Amniotic stem cell (primary cell): Measurements from ENCODE around the gene CYCS.
"Not testable (repeated sequence)": the region's sequence is repeated elsewhere in the genome, so short reads cannot be mapped to it uniquely, and the experiment has no call there.

Source experiments
- DNase-seq: peaks from one replicate; lab custom pipeline; 2025; lab: John Stamatoyannopoulos, UW

Gene CYCS

DNA sequence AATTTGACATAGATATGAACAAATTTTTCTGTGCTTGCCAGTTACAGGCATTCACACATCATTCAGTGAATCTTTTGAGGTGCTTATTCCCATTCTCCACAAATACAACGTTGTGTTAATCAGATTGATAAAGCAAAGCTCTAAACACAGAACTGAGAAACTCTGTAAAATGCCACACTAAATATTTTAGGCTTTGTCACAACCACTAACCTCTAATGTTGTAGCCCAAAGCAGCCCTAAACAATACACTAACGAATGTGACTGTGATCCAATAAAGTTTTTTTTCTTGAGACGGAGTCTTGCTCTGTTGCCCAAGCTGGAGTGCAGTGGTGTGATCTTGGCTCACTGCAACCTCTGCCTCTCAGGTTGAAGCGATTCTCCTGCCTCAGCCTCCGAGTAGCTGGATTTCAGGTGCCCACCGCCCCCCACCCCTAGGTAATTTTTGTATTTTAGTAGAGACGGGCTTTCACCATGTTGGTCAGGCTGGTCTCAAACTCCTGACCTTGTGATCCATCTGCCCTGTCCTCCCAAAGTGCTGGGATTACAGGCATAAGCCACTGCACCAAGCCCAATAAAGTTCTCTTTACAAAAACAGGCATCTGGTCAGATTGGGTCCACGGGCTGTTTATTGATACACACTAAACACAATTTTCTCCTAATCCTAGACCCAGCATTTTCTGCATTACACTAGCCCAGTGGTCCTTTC lies 6.9 kb downstream of the CYCS start:
- no peak for DNase-seq

DNA sequence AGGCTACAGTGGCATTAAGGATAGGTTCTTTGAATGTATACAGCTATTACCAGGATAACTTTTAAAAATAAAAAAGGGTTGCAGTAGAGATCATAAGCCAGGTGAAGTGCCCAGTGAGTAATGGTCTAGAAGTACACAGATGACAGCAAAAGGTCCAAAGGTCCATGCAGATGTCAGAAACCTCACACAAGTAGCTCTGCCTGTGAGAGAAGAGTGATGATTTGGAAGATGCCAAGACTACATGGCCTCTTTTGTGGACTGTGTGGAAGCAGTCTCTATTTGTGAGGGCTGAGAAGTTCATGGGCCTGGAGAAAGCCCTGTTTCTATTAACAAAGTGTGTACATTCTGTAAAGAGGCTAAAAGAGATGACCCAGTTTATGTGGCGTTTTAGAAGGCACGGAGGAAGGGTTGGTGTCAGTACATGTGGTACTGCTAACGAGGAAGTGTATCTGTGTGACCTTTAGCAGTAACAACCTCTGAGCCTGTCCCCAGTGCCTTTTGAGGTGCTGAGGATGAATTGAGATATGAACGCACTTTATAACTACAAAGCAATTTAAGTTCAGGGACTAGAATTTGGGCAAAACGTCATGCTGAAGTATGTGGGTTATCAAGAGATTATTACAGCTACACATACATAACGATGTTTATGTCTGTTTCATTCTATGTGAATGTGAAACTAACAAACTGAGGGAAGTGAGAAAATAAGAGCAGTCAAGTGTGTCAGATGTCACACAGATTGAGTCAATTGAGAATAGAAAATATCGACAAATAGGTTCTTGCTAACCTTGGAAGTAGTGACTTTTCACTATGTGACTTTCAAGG lies 7.6 kb downstream of the CYCS start:
- DNase-seq: no peak

DNA sequence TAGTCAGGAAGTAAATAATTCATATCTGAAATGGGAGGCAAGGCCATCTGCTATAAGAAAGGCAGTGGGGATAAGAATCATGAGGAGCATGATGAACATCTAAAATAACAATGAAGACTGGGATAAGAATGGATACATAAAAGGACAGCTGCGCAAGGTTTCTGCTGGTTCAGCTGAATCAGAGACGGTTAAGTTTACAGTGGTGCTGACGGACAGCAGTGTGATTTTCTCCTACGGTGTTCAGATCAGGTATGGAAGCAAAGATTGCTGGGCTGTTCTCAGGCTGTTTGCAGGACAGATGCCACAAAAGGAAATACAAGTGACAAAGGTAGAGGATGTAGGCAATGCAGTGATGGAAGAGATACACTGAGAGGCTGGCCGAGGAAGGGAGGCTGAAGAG lies 8.4 kb downstream of the CYCS start:
- DNase-seq: no peak

DNA sequence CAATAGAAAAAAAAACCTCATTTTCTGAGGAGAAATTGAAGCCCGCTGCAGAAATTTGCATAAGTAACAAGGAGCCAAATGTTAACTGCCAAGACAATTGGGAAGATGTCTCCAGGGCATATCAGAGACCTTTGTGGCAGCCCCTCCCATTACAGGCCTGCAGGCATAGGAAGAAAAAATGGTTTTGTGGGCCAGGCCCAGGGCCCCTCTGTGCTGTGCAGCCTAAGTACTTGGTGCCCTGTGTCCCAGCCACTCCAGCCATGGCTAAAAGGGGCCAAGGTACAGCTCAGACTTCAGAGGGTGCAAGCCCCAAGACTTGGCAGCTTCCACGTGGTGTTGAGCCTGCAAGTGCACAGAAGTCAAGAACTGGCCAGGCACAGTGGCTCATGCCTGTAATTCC lies 14.5 kb downstream of the CYCS start:
- DNase-seq: not testable (repeated sequence)

DNA sequence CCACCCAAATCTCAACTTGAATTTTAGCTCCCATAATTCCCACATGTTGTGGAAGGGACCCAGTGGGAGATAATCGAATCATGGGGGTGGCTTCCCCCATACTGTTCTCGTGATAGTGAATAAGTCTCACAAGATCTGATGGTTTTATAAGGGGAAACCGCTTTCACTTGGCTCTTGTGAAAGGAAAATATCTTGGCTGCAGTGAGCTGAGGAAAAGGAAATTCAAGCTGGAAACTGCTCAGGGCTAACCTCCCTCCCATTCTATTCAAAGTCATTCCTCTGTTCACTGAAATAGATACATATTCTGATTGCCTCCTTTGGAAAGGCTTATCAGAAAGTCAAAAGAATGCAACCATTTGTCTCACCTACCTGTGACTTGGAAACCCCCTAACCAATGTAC lies 15.8 kb downstream of the CYCS start:
- DNase-seq: no peak

DNA sequence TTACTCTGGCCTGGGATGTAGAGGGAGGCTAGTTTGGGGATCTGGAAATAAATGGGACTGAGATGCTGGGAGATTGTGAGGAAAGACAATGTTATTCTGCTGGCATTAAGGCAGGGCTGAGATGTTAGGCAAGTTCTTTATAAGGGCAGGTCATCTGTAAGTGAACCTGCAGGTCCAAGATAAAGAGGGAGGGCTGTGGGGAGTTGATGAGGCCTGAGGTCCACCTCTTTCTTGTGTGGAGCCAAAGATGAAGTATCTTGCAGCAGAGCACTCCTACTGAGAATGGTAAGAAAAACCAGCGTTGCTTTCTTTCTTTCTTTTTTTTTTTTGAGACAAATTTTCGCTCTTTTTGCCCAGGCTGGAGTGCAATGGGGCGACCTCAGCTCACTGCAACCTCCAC lies 19.1 kb downstream of the CYCS start:
- no peak for DNase-seq

DNA sequence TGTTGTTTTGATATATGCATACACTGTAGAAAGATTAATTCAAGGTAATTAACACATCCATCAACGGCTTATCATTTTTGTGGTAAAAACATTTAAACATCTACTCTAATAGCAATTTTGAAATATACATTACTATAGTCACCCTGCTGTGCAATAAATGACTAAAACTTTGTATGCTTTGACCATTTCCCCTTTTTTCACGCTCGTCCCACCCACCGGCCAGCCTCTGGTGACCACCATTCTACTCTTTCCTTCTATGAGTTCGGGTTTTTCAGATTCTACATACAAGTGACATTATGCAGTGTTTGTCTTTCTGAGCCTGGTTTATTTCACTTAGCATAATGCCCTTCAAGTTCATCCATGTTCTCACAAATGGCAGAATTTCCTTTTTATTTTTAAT lies 21.3 kb downstream of the CYCS start:
- DNase-seq: no peak

DNA sequence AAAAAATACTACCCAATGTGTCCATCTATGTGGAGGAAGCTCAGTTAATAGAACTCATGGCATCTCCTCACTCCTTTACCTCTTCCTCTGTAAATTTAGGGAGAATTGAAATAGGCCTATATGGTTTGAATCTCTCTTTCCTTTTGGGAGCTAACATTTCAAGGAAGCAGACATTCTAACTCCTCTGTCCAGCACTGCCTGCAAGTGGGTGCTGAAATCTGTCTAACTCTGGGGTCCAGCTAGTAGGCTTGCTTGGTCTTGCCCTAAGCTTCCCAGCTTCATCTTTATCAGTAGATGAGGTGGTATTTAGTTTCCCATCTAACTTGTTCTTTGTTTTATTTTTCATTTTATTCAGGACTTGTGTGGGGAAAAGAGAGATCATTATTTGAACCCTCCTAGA lies 23.2 kb downstream of the CYCS start:
- no peak for DNase-seq

DNA sequence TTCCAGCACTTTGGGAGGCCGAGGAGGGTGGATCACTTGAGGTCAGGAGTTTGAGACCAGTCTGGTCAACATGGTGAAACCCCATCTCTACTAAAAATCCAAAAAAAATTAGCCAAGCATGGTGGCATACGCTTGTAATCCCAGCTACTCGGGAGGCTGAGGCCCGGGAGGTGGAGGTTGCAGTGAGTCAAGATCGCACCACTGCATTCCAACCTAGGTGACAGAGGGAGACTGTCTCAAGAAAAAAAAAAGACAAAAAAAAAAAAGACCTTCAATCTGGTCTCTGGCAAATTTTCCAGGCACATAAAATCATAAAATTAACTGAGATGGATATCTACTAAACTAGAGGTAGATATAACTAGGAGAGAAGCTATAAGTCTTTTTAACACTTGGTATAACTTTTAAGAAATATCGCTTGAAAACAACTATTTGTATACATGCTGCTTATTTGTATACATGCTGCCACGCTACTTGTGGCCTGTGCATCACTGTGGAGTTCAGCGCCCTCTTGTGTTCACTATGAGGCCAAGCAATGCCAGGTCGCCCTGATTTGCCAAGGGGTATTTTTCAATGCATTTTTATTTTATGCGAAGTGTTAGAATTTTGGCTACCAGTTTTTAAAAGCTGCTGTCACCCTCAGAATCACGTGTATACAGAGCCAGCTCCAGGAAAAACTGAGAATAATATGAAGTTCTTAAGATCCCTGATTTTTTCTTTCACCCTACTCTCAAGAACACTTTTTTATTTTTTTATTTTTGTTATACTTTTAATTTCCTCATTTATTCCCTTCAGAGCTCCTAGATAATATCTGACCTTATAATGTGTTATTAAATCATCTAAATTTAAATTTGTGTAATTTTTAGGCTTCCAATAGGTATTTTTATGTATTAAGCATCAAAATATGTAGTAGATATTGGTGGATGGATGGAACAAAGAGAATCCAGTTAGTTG lies 26.7 kb downstream of the CYCS start:
- DNase-seq: peak; percentile 81

DNA sequence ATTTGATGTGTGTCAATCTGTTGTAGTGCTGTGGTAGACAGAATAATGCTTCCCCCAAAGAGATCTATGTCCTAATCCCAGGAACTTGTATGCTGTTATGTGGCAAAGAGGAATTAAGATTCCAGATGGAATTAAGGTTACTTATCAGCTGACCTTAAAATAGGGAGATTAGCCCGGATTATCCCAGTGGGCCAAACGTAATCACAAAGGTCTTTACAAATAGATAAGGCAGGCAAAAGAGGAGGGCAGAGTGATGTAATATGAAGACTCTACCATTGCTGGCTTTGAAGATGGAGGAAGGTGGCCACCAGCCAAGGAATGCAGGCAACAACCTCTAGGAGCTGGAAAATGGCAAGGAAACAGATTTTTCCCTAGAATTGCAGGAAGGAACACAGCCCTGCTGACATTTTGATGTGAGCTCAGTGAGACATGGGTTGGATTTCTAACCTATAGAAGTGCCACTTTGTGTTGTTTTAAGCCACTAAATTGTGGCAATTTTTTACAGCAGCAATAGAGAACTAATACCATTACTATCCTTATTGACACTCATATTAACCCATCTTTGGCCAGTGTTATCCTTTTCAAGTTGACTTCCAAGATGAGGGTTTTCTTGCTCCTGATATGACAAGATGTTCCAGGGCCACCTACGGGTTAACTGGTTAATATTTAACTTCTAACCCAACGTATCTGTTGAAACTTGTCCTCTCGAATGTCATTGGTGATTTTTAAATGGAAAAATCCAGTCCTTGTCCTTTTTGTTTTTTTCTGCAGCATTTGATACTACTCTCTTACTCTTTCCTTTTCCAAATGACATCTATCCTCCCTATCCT lies 29.3 kb downstream of the CYCS start:
- no peak for DNase-seq

DNA sequence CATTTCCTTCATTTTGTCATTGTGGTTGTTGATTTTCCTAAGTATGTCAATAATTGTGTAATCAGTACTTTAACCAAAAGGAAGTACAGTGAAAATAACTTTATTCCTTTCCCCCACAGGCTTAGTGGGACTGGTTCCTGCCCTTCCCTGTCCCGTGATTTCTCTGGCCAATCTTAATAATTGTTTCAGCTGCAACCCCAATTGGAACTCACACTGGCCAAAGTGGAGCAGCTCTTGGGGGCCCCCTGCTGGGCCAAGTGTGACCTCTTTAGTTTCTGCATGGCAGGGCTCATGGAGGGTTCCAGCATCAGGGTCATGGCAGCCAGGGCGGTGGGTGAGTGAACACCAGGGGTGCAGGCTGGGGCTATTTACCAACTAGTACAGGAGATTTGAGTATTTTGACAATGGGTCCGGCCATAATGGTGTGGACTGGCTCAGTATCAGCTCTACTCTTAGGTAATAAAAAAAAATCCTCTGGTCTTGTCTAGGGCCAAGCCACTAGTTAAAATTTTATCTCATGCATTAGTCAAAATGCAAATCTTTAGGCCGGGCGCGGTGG lies 31.7 kb downstream of the CYCS start:
- DNase-seq: peak; percentile 48

DNA sequence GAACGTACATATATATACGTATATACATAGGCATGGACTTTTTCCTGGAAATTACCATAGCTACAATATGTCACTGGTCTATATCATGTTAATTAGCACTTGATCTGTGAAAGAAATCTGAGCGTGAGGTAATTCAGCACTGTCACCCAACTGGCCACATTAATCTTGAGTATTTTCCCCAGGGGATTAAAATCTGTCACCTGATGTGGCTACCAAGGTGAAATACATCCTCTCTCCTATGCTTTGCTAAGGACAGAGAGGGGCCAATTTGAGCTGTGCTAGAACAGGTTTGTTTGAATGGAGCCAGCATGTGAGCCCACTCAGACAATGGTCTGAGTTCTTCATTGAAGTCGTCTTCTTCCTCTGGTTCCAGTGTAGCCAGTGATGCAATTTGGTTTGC lies 33.3 kb downstream of the CYCS start:
- no peak for DNase-seq

DNA sequence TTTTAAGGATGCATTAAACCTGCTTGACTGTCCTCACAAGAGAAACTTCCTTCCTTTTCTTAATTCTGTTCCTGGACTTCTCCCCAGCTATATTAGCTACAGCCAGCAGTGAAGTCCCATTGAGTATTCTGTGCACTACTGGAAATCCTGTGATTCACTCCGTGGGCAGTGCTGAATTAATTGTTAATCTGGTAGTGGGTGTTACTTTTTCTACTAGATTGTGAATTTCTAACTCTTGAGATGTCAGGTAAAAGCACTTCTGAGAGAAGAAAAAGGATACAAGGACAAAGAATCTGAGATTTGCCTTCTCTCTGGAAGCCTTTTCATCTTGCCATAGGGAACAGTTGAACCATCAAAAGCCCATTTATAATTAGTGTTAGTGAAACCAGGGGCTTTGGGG lies 33.9 kb downstream of the CYCS start:
- no peak for DNase-seq

DNA sequence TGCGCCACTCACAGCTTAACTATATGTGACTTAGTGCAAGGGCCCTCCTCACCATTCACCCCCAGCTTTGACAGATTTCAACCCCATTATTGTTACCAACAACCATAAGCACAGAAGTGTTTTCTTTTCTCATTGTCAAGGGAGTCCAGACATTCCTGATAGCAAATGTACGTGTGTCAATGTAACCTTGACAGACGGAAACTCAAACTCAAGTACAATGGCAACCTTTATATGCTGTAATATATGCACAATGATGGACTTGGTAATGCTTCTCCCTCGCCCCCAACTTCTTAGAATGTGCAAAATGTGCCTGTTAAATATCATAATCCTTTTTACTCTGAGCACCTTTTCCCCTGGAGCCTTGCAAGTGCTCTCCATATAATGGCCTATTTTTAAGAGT lies 34.7 kb downstream of the CYCS start:
- DNase-seq: no peak

DNA sequence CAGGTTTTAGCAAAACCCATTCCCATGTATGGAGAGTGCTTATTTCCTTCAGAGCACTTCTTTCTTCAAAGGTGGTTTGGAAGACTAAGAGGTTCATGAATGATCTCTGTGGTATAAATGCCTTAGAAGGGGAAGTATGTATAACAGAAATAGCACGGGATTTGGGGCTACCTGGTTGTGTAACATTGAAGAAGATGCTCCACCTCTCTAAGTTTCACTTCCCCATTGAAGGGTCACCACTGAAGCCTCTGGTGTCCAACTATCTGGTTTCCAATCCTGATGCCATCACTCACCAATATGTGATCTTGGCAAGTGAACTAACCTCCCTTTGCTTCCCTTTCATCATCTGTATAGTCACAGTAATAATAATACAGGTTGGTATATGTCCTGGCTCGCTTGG lies 37.2 kb downstream of the CYCS start:
- DNase-seq: no peak

DNA sequence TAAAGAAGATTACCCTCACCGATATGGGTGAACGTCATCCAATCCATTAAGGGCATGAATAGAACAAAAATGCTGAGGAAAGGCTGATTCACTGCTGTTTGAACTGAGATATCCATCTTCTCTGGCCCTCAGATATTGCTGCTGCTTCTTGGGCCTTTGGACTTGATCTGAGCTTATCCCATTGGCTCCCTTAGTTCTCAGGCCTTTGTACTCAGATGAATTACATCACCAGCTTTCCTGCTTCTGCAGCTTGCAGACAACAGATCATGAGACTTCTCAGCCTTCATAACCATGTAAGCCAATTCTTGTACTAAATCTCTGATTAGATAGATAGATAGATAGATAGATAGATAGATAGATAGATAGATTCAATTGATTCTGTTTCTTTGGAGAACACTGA lies 40.2 kb downstream of the CYCS start:
- no peak for DNase-seq

DNA sequence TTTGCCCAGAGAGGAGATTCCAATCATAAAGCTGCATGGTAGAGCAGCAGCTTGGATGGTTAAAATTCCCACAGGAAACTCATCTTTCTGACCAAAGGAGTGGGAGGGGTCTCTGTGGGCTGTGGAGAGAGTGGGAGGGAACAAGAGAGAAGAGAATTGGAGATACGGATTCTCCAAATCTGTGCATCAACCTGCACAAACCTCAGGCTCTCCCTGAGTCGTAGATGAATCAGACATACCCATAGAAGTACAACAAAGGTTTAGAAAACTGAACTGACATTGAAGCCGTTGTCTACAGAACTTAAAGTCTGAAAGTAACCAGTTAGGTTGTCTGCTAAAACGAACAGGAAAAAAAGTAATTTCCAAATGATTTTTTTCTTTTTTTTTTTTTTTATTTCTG lies 41.9 kb downstream of the CYCS start:
- DNase-seq: no peak

DNA sequence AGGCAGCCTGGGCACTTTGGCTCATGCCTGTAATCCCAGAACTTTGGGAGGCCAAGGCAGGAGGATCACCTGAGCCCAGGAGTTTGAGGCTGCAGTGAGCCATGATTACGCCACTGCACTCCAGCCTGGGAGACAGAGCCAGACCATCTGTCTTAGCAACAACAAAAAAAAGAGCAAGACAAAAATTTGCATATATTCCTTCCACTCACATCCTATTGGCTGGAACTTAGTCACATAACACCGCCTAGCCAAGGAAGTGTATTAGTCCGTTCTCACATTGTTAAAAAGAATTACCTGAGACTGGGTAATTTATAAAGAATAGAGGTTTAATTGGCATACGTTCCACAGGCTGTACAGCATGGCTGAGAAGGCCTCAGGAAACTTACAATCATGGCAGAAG lies 43.0 kb downstream of the CYCS start:
- DNase-seq: not testable (repeated sequence)

DNA sequence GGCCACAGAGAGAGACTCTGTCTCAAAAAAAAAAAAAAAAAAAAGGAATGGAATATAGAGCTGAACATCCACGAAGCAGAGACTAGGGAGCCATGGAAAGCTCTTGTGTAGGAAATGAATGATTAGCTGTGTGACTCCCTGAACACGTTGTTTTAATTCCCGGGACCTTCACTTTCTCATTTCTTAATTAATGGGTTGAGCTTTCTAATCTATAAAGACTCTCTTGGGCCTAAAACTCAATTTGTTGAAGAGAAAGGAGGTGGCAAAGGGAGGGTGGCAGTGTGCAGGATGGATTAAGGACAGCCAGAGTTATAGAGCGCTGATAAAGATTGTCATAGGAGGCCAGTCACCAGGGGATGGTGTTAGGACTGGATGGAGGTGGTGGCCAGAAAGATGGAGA lies 48.0 kb downstream of the CYCS start:
- DNase-seq: no peak

DNA sequence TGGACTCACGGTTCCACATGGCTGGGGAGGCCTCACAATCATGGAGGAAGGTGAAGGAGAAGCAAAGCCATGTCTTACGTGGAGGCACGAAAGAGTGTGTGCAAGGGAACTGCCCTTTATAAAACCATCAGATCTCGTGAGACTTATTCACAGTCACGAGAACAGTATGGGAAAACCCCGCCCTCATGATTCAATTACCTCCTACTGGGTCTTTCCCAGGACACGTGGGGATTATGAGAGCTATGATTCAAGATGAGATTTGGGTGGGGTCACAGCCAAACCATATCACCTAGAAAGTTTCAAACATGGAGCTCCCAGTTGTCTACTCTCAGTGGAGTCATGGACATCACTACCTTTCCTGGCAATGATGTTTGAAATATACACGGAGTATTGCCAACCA lies 49.6 kb downstream of the CYCS start:
- DNase-seq: no peak

DNA sequence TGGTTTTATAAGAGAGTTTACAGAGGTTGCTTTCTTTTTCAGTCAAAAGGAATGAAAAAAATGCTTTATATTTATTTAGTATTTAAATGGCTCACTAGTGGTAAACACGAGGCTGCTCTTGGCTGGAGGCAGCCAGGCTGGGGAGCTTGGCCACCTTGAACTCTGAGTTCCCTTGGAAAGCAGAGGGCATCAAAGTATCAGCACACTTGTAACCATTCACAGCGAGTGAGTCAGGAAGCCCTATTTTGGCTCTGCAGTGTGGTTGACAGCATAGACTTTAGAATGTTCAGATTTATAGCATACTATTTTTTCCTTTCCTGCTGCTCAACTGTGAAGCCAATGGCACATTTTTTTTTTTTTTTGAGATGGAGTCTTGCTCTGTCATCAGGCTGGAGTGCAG lies 51.6 kb downstream of the CYCS start:
- no peak for DNase-seq
